ENCODE data around the gene PRND. TPM values are rescaled to one million over a fixed set of nuclear protein-coding genes. Genes with fewer than 3 reads are reported as not detected.

The PRND gene
- polyA plus RNA-seq, 1 donor (not counting 4 experiments of a cell fraction or from before 2014, with no cell fraction given): not detected

DNA sequence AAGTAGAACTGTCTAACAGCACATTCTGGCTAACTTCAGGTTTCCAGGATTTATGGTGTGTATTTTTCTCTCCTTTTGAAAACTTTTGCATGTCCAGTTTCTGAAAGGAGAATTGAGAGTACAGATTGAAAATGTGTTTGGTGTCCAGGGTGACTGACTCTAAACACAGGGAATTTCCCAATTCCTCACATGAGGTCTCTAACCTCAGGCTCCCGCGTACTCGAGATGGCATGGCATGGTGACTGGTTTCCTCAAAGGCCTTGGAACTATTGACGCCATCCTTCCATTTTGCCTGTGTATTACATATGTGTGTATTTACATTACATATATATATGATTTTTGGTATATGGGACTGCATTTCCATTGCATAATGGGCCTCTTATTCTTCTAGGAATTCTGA is 52.5 kb downstream of the PRND start:
- no peak for DNase-seq (ENCODE audit: low read depth, low spot score)
- no peaks in the 10 kb centered on the region for H3K4me1 ChIP-seq (ENCODE audit: control insufficient read depth, extremely low read depth, insufficient read depth, low read length)
- no peaks in the 10 kb centered on the region for H3K79me2 ChIP-seq (ENCODE audit: control insufficient read depth, insufficient read depth, low read length)
- H3K4me2 ChIP-seq (ENCODE audit: control insufficient read depth, extremely low read depth, insufficient read depth, low read depth, low read length): no peak overlapping the region
- TF ChIP-seq, protein P1, sequence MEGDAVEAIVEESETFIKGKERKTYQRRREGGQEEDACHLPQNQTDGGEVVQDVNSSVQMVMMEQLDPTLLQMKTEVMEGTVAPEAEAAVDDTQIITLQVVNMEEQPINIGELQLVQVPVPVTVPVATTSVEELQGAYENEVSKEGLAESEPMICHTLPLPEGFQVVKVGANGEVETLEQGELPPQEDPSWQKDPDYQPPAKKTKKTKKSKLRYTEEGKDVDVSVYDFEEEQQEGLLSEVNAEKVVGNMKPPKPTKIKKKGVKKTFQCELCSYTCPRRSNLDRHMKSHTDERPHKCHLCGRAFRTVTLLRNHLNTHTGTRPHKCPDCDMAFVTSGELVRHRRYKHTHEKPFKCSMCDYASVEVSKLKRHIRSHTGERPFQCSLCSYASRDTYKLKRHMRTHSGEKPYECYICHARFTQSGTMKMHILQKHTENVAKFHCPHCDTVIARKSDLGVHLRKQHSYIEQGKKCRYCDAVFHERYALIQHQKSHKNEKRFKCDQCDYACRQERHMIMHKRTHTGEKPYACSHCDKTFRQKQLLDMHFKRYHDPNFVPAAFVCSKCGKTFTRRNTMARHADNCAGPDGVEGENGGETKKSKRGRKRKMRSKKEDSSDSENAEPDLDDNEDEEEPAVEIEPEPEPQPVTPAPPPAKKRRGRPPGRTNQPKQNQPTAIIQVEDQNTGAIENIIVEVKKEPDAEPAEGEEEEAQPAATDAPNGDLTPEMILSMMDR (optimal IDR thresholded peaks at IDR 0.05 in 1 of 3, IDR thresholded peaks at IDR 0.05 in 1 of 3, conservative IDR thresholded peaks at IDR 0.05 in 1 of 3; ENCODE audit: extremely low read depth in 1 of 3, insufficient read depth in 2 of 3, low read length in 3 of 3): no peak
- TF ChIP-seq EZH2 (IDR thresholded peaks at IDR 0.05; ENCODE audit: low read length): no peak
- dilution Hi-C loops (cut with MboI; ENCODE audit: extremely low pct_ligation_motif_present, low sequenced_read_pairs): no loop called here
- H3K36me3 ChIP-seq (ENCODE audit: control insufficient read depth in 2 of 2, extremely low read depth in 1 of 2, insufficient read depth in 2 of 2, low read length in 2 of 2): no peaks in the 10 kb centered on the region
- H3K27me3 ChIP-seq (ENCODE audit: control insufficient read depth, extremely low read depth, insufficient read depth, low read length): no peaks in the 10 kb centered on the region
- no peak overlapping the region for H3K9ac ChIP-seq (ENCODE audit: control insufficient read depth, extremely low read depth, insufficient read depth, low read length)
- H3K4me3 ChIP-seq (ENCODE audit: control insufficient read depth in 2 of 3, extremely low read depth in 1 of 3, insufficient read depth in 2 of 3, low read depth in 1 of 3, low read length in 3 of 3): no peak overlapping the region
- peaks cover 6% of the 10 kb centered on the region for H3K9me3 ChIP-seq (ENCODE audit: control insufficient read depth, low read depth, low read length)
- H3K27ac ChIP-seq (ENCODE audit: control insufficient read depth, insufficient read depth, low read length): no peak overlapping the region
- no peaks in the 10 kb centered on the region for H3K9me1 ChIP-seq (ENCODE audit: control insufficient read depth, extremely low read depth, insufficient read depth, low read length)
- no peak for FAIRE-seq
- H2AFZ ChIP-seq (ENCODE audit: control insufficient read depth, low read length): no peak overlapping the region
- H4K20me1 ChIP-seq (ENCODE audit: control insufficient read depth, extremely low read depth, insufficient read depth, low read length): no peaks in the 10 kb centered on the region

DNA sequence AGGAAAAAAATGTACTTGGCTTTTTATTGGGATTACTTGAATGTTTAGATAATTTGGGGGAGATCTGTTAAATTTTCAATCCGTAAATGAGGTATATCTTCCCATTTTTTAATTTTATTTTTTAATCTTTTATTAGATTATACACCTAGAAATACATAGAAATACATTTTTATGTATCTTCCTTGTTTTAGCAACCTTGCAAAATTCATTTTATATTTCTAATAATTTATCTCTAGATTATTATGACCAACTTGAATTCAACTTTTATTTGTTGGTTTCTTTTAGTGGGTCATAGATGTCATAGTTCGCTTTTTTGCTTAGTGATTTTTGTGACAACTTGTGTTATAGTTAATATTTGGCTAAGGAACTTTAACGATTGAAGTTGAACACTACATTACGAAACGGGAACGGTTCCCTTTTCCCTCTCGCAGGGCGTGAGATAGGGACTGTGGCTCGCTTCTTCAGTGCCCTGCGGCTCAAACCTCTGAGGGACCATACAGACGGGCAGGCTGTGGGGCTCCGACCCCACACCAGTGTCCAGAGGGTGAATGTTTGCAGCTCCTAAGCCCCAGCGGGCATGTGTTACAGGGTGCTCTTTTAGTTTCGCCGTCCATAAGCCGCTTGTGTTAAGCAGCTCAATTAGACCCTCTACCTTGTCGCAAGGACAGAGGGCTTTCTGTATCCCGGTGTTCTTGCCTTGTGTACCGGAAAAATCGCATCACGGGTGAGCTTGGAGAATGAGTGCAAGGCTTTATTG is 53.8 kb downstream of the PRND start:
- Histone ChIP-seq H4K20me1 (ENCODE audit: control insufficient read depth, extremely low read depth, insufficient read depth, low read length) (no peaks in the 10 kb centered on the region), H3K27me3 (ENCODE audit: control insufficient read depth, extremely low read depth, insufficient read depth, low read length) (no peaks in the 10 kb centered on the region), H3K9ac (ENCODE audit: control insufficient read depth, extremely low read depth, insufficient read depth, low read length) (no peak overlapping the region), H3K4me2 (ENCODE audit: control insufficient read depth, extremely low read depth, insufficient read depth, low read depth, low read length) (no peak overlapping the region), H3K9me1 (ENCODE audit: control insufficient read depth, extremely low read depth, insufficient read depth, low read length) (no peaks in the 10 kb centered on the region), H2AFZ (ENCODE audit: control insufficient read depth, low read length) (no peak overlapping the region), H3K79me2 (ENCODE audit: control insufficient read depth, insufficient read depth, low read length) (no peaks in the 10 kb centered on the region), H3K4me1 (ENCODE audit: control insufficient read depth, extremely low read depth, insufficient read depth, low read length) (no peaks in the 10 kb centered on the region), H3K9me3 (ENCODE audit: control insufficient read depth, low read depth, low read length) (peaks cover 6% of the 10 kb centered on the region), H3K4me3 (ENCODE audit: control insufficient read depth in 2 of 3, extremely low read depth in 1 of 3, insufficient read depth in 2 of 3, low read depth in 1 of 3, low read length in 3 of 3) (no peak overlapping the region), H3K36me3 (ENCODE audit: control insufficient read depth in 2 of 2, extremely low read depth in 1 of 2, insufficient read depth in 2 of 2, low read length in 2 of 2) (no peaks in the 10 kb centered on the region), H3K27ac (ENCODE audit: control insufficient read depth, insufficient read depth, low read length) (no peak overlapping the region)
- no peak for FAIRE-seq
- no peak for DNase-seq (ENCODE audit: low read depth, low spot score)
- no peak for TF ChIP-seq EZH2 (IDR thresholded peaks at IDR 0.05; ENCODE audit: low read length)
- TF ChIP-seq, protein P1 (optimal IDR thresholded peaks at IDR 0.05 in 1 of 3, IDR thresholded peaks at IDR 0.05 in 1 of 3, conservative IDR thresholded peaks at IDR 0.05 in 1 of 3; ENCODE audit: extremely low read depth in 1 of 3, insufficient read depth in 2 of 3, low read length in 3 of 3): no peak
- dilution Hi-C loops (cut with MboI; ENCODE audit: extremely low pct_ligation_motif_present, low sequenced_read_pairs): no loop called here
